Activated T-cell treated with anti-CD3 and anti-CD28 coated beads for 4 hours (primary cell): ENCODE data around the gene CDK14.

Experiments
- DNase-seq: peaks from one replicate; pipeline ENCODE4 v3.0.0-alpha.2; 2020

CDK14 gene

DNA sequence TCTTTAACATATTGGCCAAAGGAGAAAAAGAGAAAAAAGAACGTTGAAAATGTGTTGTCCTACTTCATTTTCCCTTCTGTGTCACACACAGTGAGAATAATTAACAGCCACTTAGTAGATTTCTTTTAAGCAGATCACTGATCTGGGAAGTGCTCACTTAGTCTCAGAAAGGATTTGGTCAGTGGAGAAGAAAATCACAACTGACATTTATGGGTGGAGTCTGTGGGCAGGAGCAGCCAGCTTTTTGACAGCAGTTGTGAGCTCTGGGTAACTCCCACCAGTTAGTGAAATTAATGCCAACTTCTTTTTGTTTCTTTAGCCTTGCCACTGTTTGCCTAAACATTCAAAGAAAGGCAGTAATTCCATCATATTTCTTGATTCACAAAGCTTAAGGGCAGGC lies 49.7 kb downstream of the CDK14 start:
- no peak for DNase-seq

DNA sequence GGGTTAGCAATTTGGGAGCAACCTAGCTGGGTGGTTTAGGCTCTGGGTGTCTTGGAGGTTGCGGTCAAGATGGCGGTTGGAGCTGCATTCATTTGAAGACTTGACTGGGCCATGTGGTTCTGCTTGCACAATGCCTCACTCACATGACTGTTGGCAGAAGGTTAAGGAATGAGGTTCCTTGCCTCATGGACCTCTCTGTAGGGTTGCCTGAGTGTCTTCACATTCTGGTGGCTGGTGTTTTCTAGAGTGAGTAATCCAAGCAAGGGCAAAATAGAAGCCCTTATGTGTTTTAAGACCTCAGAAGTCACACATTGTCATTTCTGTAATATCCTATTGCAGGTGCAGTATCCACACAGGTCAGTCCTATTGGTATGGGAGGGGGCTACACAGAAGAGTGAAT lies 52.0 kb downstream of the CDK14 start:
- DNase-seq: no peak

DNA sequence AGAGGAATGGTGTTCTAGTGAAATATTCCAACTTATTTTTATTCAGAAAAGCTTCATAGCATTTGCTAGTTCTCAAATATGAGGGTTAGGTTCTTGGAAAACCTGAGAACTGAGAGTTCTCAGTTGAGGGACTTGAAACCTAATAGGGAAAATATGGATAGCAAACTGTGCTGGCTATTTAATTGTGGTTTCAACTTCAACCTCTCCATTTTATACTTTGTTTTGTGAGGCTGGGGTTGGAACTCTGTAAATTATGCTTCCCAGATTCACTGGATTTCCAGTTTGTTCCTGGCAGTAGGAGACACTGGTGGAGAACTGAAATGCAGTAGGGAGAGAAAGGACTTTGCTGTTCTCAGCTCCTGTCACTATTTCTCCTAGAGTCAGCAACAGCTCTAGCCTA lies 52.7 kb downstream of the CDK14 start:
- DNase-seq: no peak

DNA sequence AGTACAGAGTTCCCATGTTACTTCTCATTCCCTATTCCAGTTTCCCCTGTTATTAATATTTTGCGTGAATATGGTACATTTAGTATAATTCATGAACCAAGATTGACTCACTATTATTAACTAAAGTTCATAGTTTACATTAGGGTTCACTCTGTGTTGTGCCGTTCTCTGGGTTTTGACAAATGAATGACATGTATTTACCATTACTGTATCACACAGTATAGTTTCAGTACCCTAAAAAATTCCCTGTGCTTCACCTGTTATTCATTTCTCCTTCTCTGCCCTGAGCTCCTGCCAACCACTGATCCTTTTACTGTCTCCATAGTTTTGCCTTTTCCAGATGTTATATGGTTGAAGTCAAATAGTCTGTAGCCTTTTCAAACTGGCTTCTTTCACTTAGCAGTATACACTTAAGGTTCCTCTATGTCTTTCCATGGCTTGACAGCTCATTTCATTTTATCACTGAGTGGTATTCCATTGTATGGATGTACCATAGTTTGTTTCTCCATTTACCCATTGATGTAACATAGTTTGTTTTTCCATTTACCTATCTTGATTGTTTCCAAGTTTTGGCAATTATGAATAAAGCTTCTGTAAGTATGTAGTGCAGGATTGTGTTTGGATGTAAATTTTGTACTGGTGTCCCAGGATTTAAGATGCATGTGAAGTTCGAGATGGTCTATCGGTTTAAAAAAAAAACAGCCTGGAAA lies 58.8 kb downstream of the CDK14 start:
- DNase-seq: no peak

DNA sequence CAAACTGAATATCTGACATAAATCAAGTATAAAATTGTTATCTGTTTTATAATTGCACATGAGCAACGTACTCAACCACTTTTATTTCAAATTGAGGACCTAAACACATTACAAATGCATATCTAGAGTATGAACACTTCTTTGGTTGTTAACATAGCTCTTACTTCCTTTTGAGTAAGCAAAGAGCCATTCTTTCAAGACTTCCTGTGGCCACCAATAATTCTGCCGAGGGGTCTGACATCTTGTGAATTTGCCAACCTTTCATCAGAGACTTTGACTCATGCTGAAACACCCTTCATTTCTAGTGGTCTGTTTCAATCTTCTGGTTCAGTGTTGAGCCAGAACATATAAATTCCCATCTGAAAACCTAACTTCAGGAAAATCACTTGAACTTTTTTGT lies 59.4 kb downstream of the CDK14 start:
- DNase-seq: no peak

DNA sequence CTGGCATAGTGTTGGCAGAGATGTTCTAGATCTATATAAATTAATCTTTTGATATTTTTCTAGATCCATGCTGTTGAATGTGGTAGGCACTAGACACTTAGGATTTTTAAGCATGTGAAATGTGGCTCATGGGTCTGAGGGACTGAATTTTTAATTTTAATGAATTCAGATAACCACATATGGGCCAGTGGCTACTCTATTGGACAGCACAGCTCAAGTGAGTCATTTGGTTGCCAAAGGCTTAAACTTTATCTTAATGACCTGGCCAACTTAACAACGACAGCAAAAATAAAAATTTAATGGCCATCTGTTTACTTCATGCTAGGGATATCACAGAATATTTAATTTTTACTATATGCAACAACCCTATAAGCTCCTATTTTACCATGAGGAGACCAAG lies 61.4 kb downstream of the CDK14 start:
- DNase-seq: no peak

DNA sequence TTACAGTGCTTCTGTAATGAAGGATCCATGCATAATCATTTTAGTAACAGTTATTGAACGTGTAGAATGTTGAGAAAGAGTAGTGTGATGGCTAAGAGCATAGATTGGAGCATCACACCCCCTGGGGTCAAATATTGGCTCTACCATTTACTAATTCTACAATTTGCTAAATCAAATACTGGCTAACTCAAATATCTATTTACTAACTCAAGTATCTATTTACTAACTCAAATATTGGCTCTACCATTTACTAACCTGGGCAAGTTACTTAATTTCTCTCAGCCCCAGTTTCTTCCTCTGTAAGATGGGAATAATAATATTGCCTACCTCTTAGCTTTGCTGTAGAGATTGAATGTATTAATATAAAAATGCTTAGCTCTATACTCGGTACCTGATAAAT lies 64.0 kb downstream of the CDK14 start:
- DNase-seq: no peak

DNA sequence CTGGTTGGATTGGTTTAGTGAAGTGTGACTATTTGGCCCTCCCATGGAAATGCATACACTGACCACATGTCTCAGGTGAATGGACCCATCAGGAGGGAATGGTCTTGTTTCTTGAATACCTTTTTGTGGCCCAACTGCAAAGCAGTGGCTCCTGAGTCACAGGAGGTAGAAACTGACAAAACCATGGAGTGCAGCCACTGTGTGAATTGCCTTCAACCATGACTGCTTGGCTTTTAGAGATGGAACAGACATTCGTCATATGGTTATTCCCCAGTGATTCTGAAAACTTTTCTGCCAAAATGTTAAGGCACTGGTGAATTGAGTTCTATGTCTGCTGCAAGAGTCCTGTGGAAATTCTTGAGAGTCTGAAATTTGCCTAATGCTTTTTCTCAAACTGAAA lies 64.7 kb downstream of the CDK14 start:
- no peak for DNase-seq

DNA sequence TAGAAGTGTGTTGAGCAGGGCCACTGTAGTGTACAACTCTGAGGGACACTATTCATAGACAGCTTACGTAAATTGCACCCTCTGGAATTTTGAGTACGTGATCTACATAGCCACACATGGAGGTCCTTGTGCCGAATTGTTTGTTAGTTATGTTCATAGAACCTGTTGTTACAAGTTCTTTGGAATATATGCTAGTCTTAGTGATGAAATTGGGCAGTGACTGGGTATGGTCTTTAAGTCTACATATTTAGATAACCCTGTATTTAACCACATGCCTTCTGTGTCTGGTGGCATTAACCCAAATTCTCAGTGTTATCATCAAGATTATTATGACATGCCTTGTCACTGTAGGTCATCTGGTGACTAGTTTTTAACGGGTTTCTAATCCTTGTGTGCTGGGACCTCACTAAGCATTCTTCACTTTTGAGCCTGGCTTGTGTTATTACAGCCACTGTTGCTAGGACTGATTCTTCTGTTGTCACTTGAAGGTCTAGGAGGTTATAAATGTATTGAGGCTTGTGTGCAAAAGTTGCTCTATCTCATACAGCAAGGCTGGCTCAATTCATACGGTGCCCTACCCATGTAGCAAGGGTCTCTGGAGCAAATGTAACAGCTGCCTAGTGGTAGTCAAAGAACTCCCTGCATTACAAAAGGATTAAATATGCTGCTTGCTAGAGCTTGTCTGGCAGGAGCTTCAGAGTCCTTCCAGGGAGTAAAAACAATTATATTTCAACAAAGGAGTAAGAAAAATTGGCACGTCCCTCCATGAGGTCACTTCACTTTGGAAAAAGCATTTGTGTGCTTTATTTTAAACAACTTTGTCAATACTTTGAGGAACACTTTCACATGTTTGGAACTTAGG lies 65.4 kb downstream of the CDK14 start:
- no peak for DNase-seq

DNA sequence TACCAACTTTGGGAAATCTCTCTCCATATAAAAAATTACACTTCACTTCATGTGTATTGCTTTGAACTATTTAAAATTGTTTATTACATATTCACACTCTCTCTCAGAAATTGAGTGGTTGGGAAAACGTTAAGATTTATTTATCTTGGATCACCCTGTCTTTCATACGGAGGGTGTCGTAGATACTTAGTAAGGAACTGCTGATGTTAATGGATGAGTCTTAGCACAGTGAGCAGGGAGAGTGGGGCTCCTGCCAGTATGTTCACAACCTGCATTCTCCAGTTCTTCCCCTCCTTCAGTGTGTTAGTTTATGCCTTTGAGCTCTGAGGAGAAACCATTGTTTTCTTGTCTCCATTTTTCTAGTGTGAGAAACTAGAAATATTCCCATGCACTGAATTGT lies 67.1 kb downstream of the CDK14 start:
- DNase-seq: no peak

DNA sequence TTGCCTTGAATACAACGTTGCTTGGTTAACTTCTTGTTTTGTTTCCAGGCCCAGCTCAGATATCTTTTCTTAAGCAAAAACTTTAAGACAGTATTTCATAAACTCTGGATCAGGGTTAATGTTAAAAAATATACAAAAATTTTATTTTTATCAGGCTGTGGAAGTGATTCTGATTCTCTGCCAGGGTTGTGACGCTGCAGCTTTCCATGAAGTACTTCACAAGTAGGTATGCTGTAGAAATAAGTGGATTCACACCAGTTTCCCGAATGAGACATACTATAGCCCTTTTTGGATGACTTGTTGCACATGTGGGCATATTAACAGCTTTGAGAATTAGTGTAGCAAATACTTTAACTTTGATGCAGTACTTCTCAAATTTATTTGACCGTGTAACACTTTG lies 70.1 kb downstream of the CDK14 start:
- no peak for DNase-seq

DNA sequence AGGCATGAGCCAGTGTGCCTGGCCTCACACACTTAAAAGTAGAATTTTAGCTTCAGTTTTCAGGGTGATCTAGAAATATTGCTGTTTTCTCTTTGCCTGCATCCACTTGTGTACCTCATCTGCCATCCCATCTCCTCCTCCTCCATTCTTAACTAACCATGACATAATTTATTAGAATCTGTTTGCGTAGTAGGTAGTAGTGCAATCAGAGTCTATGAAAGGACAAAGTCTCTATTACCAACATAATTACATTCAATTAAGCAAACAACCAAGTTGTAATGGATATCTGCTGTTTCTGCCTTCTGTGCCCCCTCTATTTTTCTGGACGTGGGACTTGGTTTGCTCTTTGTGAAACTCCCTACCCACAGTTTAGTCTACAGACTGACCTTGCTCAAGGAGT lies 72.9 kb downstream of the CDK14 start:
- DNase-seq: no peak

DNA sequence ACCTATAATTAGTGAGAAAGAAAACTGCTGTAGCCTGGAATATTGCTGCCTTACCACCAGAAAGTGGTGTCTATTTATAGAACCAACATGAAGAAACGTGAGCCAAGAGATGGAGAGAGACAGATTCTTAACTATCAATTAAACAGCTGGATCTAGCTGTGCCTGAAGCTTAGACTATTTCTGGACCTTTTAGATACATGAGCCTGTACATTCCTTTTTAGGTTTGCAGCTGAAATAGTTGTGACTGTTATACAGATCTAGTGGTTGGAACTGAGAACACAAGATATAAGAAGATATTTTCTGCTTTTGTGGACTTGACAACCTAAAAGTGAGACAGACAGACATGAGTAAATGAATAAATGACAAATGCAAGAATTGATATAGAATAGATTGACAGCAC lies 73.4 kb downstream of the CDK14 start:
- no peak for DNase-seq

DNA sequence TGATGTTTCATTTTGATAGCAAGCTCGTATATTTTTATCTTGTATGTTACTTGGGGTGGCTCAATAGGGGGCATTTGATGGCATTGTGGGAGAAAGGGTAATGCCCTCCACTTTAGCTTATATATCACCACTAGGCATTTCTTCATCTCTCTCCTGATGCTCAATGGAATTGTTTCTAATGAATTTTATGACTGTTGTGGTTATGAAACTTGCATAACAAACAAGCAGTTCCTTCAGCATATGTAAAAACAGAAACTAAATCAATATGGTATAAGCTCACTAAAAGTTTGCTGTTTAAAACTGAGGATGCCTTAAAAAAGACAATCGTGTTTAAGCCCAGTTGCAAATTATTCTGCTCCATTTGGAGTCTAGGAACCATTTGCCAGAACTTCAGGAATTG lies 75.5 kb downstream of the CDK14 start:
- no peak for DNase-seq

DNA sequence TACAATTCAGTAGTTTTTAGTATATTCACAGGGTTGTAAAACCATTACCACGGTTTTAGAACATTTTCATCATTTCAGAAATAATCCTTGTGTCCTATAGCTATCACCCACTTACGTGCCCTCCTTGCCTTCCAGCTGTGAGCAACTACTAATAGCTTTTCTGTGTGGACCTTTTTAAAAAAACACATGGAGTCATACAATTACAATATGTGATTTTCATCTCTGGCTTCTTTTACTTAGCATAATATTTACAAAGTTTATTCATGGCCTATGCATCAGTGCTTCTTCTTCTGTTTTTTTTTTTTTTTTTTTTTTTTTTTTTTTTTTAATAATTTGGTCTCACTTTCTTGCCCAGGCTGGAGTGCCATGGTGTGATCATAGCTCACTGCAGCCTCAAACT lies 76.1 kb downstream of the CDK14 start:
- no peak for DNase-seq

DNA sequence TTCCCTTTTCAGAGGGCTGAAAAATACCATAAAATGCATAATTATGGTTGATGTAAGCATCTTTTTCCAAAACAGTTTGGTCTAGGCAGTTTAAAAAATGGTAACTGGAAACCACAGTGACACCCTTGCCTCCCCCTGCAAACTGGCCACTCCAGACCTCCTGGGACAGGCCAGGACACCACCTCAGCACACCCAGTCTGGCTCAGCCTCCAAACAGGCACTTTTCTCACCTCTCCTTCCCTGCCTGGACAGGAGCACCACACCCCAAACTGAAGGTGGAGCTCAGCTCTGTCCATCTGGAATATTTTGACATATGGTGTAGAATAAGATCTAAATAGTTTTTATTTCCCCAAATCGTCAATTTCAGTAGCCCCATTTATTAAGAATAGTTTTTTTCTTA lies 78.5 kb downstream of the CDK14 start:
- DNase-seq: no peak

DNA sequence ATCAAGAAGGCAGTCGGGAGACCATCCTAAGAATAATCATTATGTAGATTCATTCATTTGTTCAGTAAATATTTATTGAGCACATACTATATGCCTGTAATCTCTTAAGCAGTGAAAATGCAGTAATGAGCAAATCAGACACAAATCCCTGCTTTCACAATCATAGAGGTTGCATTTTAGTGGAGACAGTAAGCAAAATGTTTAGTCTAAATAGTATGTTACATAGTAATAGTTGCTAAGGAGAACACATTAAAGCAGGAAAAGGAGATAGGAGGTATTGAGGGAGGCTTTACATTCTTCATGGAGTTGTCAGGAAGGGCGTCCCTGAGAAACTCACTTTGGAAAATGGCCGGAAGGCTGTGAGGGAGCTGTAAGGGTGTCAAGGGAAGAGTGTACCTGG lies 79.9 kb downstream of the CDK14 start:
- DNase-seq: no peak

DNA sequence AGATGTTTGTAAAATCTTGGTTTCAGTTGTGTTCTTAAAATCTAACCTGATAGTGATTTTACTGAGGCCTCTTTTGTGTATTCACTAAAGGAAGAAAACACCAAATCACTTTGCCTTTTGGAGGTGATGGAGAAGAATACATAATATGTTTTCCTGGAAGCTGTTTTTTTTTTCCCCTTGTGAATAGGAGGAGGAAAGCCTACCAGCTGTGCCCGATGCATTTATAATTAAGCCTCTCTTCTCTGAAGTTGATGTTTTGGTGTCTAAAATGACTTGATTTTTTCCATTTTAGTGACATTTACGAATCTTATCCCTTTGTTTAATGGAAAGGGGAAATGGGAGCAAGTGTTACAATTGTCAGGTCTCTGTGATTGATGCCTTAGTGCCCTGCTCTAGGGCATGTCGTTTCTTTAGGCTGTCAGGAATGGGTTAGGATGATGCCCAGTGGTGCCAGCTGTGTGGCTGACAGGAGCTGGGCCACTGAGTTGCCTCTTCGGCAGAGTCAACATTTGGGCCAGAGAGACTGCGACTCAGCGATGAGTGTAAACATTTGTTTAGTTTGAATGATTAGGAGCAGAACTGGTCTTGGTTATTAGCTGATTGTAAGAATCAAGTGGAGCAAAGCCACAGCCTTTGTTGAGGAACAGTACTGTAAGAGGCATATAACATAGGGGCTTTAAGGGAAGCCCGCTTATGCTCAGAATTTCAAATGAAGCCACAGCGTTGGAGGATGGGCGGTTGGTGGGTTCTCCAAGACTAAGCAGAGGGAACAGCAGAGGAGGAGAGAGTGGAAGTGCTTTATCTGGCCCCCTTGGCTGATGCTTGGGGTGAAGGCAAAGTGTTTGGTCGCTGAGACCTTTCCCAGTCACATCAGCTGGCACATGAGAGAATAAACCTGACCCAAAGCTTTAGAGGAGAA lies 81.6 kb downstream of the CDK14 start:
- DNase-seq: no peak

DNA sequence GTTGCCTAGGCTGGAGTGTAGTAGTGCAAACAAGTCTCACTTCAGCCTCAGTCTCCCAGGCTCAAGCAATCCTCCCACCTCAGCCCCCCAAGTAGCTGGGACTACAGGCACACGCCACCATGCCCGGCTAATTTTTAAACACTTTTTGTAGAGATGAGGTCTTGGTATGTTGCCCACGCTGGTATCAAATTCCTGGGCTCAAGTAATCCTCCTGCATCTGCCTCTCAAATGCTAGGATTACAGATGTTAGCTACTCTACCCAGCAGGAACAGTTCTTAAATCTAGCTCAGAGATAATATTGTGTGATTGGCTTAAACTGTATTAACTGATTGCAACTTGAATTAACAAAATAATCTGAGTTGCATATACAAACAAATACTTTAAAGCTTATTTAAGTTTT lies 82.9 kb downstream of the CDK14 start:
- no peak for DNase-seq

DNA sequence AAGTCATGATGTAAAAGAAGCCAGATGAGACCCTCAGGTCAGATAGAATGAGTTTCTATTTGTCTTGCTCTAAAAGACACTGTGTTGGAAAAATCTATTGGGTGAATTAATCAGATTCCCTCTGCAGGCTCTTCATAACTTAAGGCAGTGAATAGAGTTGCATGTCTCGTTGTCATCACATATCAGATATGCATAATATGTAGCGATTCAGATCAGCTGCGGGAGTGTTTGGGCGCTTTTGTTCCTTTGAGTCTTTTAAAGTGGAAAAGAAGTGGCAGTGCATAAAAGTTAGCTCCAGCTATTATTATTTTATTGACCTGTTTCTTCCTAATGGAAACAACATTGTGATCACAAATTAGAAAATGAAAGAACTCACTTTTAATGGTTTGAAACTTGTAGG lies 84.4 kb downstream of the CDK14 start:
- DNase-seq: no peak

DNA sequence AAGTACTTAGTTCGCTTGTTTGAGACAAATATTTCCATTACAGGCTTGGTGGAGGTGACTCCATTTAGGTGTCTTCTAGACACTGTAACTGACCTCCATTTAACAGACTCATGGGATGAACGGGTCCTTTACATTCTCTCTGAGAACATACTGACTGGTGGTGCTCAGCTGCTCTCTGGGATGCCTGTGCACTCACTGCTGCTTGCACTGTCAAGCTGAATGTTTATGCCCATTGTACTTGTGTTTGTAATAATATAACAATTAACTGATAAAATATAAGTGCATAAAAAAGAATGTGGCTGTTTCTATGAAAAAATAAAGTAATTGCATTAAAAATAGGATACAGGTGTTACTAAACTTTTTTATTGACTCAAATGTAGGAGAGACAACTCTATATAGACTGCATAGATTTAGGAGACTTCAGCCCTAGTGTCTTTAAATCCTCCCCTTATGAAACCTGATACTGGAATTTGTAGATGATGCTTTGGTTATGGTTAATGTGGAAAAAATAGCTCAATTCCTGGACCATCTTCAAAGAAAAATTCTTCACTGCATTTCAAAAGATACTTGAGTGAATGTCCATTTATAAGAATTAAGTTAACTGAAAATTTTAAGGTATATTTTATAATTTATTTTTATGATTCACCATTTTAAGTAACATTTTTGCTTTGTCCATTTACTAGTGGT lies 85.4 kb downstream of the CDK14 start:
- no peak for DNase-seq

DNA sequence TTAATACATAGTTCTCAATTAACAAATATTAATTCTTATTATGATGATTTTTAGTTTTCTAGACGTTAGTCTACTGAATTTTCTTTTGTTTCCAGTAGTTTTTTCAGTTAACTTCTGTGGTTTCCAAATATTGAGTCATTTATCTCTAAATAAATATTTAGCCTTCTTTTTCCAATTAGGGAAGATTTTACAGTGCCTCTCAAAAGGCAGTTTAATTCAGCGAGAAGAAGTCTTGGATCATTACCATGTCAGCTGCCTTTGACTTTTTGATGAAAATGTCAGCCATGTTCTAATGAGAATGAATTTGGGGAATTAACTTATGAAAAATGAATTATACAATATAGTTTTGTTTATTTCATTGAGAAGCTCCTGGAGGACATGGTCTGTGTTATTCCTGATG lies 90.0 kb downstream of the CDK14 start:
- no peak for DNase-seq

DNA sequence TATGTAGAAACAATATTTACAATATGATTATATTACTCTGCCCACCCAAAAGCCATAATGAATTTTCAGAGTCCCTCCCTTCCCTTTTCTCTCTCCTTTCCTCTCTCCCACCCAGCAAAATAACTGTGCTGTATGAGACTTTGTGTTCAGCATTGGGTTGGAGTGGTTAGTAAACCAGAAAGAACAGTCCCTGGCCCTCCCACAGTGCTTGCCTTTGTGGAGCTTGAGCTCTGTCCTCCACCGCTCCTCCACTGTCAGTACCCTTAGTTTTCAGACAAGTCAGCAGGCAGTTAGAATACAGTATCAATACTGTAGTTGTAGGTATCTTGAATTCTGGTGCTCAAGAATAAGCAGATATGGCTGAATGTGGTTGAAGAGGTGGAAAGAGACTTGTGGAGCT lies 92.7 kb downstream of the CDK14 start:
- no peak for DNase-seq
